GM06990 (cell line): ENCODE data around the gene ZNF789.
A peak's percentile ranks its signal among the peaks of the same experiment; 100 is the strongest.

Experiments used
- DNase-seq: peaks from one replicate; pipeline ENCODE4 v3.0.0-alpha.2; 2011; ENCODE audit not compliant: insufficient read length; ENCODE audit errors: extremely low read depth
- H3K27me3 ChIP-seq: replicated peaks from 2 replicates; pipeline ENCODE4 v1.6.0; 2011; ENCODE audit warnings: low read length; ENCODE audit not compliant: control insufficient read depth, insufficient read depth
- H3K36me3 ChIP-seq: 2 replicates; pipeline ENCODE4 v1.5.1; 2011; ENCODE audit warnings: low read length; ENCODE audit not compliant: control insufficient read depth, insufficient read depth
- H3K4me3 ChIP-seq: replicated peaks from 2 replicates; pipeline ENCODE4 v1.5.1; 2011; ENCODE audit warnings: low read depth, mild to moderate bottlenecking, control low read depth, low read length
- CTCF ChIP-seq: IDR thresholded peaks from 2 replicates; pipeline ENCODE4 v1.5.1; 2011; ENCODE audit warnings: low read length, control low read depth, mild to moderate bottlenecking, inconsistent platforms; ENCODE audit not compliant: insufficient read depth, poor library complexity, severe bottlenecking

The ZNF789 gene

GRCh38 chr7:99455874-99456273 lies 16.8 kb upstream of the ZNF789 start:
- Histone ChIP-seq H3K27me3 (no peaks in the 10 kb centered on the region), H3K36me3 (peaks cover 50% of the 10 kb centered on the region), H3K4me3 (no peak overlapping the region)
- TF ChIP-seq CTCF: no peak
- DNase-seq: no peak

- H3K36me3 ChIP-seq: peaks cover 50% of the 10 kb centered on the region
- no peak overlapping the region for H3K4me3 ChIP-seq
- TF ChIP-seq CTCF: no peak
- no peak for DNase-seq
- H3K27me3 ChIP-seq: no peaks in the 10 kb centered on the region
Observed at GRCh38 chr7:99456288-99456687, 16.4 kb upstream of the ZNF789 start.

DNA sequence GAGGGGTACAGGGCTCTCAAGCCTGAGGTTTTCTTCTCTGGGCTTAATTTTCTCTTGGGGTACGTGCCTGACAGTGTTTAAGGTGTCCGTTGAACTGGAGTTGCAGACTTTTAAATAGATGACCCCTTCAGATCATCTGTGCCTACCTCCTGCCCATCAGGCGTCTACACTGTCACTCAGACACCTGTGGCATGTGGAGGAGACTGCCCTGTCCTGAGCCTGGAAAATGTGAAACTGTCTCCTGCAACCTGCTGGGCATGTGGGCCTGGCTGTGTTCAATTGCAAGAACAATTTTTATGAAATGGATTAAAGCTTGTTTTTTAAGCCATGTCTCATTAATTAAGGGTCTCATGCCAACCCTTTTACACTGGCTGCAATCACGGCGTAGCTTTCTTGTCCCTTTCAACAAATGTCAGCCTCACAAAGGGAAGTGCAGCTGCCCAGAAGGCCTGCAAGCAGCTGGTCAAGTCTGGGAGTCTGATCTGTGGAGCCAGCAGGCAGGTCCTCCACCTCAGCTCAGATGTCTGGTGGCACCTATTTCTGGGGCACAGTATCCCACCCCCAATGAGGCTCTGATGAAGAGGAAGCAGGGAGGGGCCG lies 15.5 kb upstream of the ZNF789 start:
- TF ChIP-seq CTCF: no peak

DNA sequence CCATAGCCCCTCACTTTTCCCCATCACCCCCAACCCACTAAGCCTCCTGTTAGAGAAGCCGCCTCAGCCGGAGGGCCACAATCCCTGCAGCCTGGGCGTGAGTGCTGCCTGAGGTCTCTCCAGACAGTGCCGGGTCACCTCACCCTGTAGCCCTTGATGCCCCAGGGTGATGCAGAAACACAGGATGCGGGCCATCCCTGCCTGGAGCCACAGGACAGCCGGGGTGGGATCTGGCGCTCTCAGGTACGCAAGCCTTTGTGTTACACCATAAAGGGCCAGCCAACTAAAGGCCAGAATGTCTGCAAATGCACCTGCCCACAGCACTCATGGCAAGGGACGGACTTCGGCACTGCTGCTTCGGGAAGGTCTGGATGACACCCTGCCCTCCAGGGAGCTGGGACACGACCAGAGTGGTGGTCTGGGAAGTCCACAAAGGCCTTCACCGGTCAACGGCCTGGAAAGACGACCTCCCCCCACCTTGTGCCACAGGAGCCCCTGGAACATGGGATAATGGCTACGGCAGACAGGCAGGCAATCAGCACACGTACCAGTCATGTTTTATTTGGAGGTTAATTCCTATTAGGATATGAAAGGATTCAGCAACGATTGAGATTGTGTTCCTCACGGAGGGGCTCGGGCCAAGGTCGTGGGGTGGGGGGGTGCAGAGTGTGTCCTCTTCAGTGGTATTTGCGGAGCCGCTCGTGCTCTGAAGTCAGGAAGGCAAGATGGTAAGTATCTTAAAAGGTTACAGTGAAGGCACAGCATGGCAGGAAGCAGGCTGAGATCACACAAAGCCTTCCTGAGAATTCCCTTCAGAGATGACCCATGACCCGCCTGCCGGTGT lies 14.8 kb upstream of the ZNF789 start:
- H3K36me3 ChIP-seq: peaks cover 42% of the 10 kb centered on the region
- H3K27me3 ChIP-seq: no peaks in the 10 kb centered on the region
- H3K4me3 ChIP-seq: no peak overlapping the region
- DNase-seq: no peak
- no peak for TF ChIP-seq CTCF

More for the DNA sequence above, 15.5 kb upstream of the ZNF789 start:
- Histone ChIP-seq H3K27me3 (no peaks in the 10 kb centered on the region), H3K4me3 (no peak overlapping the region), H3K36me3 (peaks cover 44% of the 10 kb centered on the region)
- no peak for DNase-seq

DNA sequence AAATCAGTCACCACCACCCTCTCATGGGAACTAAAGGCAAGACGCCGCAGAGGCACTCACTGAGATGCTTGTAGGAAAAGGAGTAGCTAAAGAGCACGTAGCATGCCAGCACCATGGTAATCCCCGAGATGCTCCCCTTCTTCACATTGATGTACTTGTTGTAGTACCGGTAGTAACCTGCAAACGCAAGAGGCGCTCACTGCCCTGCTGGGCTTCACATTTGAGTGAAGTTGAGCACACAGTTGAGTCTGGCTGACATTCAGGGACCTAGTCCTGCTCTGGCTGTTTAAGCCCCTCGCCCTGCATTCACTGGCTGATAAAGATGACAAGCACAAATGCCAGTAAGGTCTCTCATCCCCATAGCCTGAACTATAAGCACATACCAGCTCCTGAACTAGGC lies 13.6 kb upstream of the ZNF789 start:
- DNase-seq: no peak
- Histone ChIP-seq H3K4me3 (no peak overlapping the region), H3K36me3 (peaks cover 36% of the 10 kb centered on the region), H3K27me3 (no peaks in the 10 kb centered on the region)
- TF ChIP-seq CTCF: peak; percentile 53
